ENCODE data around the gene CFAP251. TPM values are rescaled to one million over a fixed set of nuclear protein-coding genes. Genes with fewer than 3 reads are reported as not detected.
A peak's percentile ranks its signal among the peaks of the same experiment; 100 is the strongest.

Gene CFAP251
- polyA plus RNA-seq, 1 experiment: 1.3 TPM

- DNase-seq (ENCODE audit: low read depth): no peak
- CTCF ChIA-PET: interaction anchor here (0.7 to 1.0 kb wide), 2 partner anchors 15 to 62 kb away, joined by 3 read pairs; no protein-coding TSS in a partner anchor
- POLR2A ChIA-PET: no interaction called here
- H3K27me3 ChIP-seq (ENCODE audit: control insufficient read depth, insufficient read depth, low read length): no peaks in the 10 kb centered on the region
- no peaks in the 10 kb centered on the region for H3K36me3 ChIP-seq (ENCODE audit: control insufficient read depth, insufficient read depth, low read length)
- no peak overlapping the region for H3K4me3 ChIP-seq (ENCODE audit: low read depth, low read length)
- no peak for TF ChIP-seq CTCF (IDR thresholded peaks at IDR 0.05; ENCODE audit: insufficient read depth, low read depth, low read length)
These were observed 71.1 kb downstream of the CFAP251 start for GRCh38 chr12:121989276-121990113.

DNA sequence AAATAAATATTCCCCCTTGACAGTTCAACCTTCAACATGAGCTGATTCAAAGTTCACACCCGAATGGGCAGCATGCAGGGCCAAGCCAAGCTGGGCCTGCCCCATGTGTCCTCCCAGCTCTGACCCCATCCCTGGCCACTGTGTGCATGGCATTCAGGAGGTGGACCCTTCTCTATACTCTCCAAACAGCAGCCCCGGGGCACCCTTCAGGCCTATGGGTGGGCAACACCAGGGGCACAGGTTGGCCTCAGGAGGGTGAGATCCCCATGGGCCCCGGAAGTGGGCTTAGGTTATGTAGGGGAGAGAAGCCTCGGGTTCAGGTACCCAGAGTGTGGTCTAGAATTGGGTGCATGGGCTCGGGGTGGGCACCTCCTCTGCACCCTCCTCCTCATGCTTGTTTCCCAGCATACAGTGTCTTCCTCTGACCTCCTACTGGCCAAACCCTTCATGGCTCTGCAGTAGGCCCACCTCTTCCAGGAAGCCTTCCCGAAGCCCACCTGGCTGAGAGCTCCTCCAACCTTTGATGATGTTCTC is 71.8 kb downstream of the CFAP251 start:
- POLR2A ChIA-PET: no interaction called here
- no peak for TF ChIP-seq CTCF (IDR thresholded peaks at IDR 0.05; ENCODE audit: insufficient read depth, low read depth, low read length)
- H3K27me3 ChIP-seq (ENCODE audit: control insufficient read depth, insufficient read depth, low read length): no peaks in the 10 kb centered on the region
- DNase-seq (ENCODE audit: low read depth): no peak
- no peak overlapping the region for H3K4me3 ChIP-seq (ENCODE audit: low read depth, low read length)
- no peaks in the 10 kb centered on the region for H3K36me3 ChIP-seq (ENCODE audit: control insufficient read depth, insufficient read depth, low read length)
- CTCF ChIA-PET: interaction anchor here (0.7 to 1.0 kb wide), 2 partner anchors 14 to 61 kb away, joined by 3 read pairs; no protein-coding TSS in a partner anchor

- no peak for TF ChIP-seq CTCF (IDR thresholded peaks at IDR 0.05; ENCODE audit: insufficient read depth, low read depth, low read length)
- DNase-seq (ENCODE audit: low read depth): no peak
- ChIA-PET CTCF (interaction anchor here (0.7 to 1.0 kb wide), 3 partner anchors 14 to 65 kb away, joined by 3 to 4 read pairs (median 3); no protein-coding TSS in a partner anchor), POLR2A (no interaction called here)
- Histone ChIP-seq H3K36me3 (ENCODE audit: control insufficient read depth, insufficient read depth, low read length) (no peaks in the 10 kb centered on the region), H3K4me3 (ENCODE audit: low read depth, low read length) (no peak overlapping the region), H3K27me3 (ENCODE audit: control insufficient read depth, insufficient read depth, low read length) (no peaks in the 10 kb centered on the region)
These were observed 72.6 kb downstream of the CFAP251 start for GRCh38 chr12:121990692-121991603.

DNA sequence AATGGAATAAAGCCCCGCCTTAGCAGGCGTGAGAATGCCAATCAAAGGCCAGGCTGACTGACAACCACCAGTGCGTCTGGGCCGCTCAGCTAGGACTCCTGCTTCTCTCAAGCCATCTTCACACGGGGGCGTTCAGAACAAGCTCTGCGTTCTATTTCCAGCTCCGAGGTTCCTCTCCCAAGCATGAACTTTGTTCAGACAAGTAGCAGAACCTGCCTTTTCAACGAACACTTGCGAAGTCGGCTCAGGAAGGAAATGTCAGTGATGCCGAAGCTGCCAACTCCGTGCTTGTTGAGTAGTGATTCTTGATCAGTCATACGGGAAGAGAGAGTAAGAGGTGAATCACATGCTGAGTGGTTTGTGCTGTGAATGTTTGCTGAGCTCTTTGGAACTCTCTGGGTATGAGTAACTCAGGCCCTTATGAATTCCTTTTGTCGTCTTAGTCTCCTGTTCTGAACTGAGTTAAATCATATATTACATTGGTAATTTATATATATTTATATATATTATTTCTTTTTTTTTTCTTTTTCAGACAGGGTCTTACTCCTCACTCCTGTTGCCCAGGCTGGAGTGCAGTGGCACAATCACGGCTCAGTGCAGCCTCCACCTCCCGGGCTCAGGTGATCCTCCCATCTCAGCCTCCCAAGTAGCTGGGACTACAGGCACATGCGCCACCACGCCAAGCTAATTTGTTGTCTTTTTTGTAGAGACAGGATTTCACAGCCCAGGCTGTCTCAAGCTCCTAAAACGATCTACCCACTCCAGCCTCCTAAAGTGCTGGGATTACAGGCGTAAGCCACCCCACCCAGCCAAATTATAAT is 73.9 kb downstream of the CFAP251 start:
- ChIA-PET POLR2A (interaction anchor here (0.6 to 0.9 kb wide), 3 partner anchors 12 to 1266 kb away, joined by 3 to 4 read pairs (median 3); no protein-coding TSS in a partner anchor), CTCF (interaction anchor here (0.6 to 1.4 kb wide), 4 partner anchors 25 to 91 kb away, joined by 3 to 4 read pairs (median 3); partner anchors contain the start of gene CFAP251)
- Histone ChIP-seq H3K4me3 (ENCODE audit: low read depth, low read length) (no peak overlapping the region), H3K36me3 (ENCODE audit: control insufficient read depth, insufficient read depth, low read length) (no peaks in the 10 kb centered on the region), H3K27me3 (ENCODE audit: control insufficient read depth, insufficient read depth, low read length) (no peaks in the 10 kb centered on the region)
- TF ChIP-seq CTCF (IDR thresholded peaks at IDR 0.05; ENCODE audit: insufficient read depth, low read depth, low read length): no peak
- peak; percentile 94 for DNase-seq (ENCODE audit: low read depth)

All from BJ (cell line).